HFF-Myc (cell line): Measurements from ENCODE around the gene PAK2.
"Not testable (repeated sequence)": the region's sequence is repeated elsewhere in the genome, so short reads cannot be mapped to it uniquely, and the experiment has no call there.

Source experiments
- DNase-seq: peaks from one replicate; pipeline ENCODE4 v3.0.0-alpha.2; 2011; ENCODE audit warnings: low read depth; ENCODE audit errors: extremely low read depth
- H3K4me3 ChIP-seq: replicated peaks from 2 replicates; pipeline ENCODE4 v1.5.1; 2011; ENCODE audit warnings: low read depth, mild to moderate bottlenecking, control low read depth, low read length
- TF ChIP-seq, protein P1 (sequence below): IDR thresholded peaks from 2 replicates; pipeline ENCODE4 v1.5.1; 2012; ENCODE audit warnings: mild to moderate bottlenecking, low read depth, low read length, control low read depth; ENCODE audit errors: missing control alignments

Gene PAK2

DNA sequence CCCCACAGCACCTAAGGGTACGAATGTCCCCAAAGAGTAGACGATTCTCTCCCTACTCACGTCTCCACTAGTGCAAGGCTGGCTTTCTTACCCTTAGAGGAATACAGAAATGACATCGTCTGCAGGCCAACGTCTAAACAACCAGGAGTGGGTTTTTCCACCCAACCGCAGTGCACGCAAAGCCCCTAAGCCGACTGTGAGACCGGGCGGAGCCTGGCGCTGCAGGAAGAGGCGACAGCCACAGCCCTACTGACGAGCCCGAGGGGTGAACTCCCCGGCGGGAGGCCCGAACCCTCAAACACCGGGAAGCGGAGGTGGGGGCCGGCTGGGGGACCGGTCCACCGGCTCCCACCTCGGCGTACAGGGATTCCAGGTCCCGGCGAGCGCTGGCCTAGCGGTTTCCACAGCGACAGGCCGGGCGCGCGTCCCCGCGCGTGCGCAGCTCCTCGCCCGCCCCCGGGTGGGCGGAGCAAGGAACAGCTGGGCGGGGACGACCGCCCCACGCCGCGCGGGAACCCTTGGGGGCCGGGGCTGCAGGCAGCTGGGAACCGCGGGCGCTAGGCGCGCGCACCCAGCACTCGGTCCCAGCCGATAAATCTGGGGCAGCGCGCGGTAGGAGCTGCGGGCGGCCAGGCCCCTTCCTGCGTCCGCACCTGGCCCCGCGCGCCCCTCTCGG, 27.7 kb upstream of the PAK2 start, which contains the start of the genes CEP19 and PIGX:
Gene CEP19, minus strand, starts transcription at position 413 of the 676 bp plus-strand sequence. CDS start 3,593 bp downstream, outside the sequence.
Gene PIGX, plus strand, starts transcription at position 540 of the 676 bp plus-strand sequence.
- H3K4me3 ChIP-seq: peak within 1 kb of the TSS; percentile 57
- TF ChIP-seq, protein P1, sequence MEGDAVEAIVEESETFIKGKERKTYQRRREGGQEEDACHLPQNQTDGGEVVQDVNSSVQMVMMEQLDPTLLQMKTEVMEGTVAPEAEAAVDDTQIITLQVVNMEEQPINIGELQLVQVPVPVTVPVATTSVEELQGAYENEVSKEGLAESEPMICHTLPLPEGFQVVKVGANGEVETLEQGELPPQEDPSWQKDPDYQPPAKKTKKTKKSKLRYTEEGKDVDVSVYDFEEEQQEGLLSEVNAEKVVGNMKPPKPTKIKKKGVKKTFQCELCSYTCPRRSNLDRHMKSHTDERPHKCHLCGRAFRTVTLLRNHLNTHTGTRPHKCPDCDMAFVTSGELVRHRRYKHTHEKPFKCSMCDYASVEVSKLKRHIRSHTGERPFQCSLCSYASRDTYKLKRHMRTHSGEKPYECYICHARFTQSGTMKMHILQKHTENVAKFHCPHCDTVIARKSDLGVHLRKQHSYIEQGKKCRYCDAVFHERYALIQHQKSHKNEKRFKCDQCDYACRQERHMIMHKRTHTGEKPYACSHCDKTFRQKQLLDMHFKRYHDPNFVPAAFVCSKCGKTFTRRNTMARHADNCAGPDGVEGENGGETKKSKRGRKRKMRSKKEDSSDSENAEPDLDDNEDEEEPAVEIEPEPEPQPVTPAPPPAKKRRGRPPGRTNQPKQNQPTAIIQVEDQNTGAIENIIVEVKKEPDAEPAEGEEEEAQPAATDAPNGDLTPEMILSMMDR: no peak
- peak; percentile 30 for DNase-seq

DNA sequence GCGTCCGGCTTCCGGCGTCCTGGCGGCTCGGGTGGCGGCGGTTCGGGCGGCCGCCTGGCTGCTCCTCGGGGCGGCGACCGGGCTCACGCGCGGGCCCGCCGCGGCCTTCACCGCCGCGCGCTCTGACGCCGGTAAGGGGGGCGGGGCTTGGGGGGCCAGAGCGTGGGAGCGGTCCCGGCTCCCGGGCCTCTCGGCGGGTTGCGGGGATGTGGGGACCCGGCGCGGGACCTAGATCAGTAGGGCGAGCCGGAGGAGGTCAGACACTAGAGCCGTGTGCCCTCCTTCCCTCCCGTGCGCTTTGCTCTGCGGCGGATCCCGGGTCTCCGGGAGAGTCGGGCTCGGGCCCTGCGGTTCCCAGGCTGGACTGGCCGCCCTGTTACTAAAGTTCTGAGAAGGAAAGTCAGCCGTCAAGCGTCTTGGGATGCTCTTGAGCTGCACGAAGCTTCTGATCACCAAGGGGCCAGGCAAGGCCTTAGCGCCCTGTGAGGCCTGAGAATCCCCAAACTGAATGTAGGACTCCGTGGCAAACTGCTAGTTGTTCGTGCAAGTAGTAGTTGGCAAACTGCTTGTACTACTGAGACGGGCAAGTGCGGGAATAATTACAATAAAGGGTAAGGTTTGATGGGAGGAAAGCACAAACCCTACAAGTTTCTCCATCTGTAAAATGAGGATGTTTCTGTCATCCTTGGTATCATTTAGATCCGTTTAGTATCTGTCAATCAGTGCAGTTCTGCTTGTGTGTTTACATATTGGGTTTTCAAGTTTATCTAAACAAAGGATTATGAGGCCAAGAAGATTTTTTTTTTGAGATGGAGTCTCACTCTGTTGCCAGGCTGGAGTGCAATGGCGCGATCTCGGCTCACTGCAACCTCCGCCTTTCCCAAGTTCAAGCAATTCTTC, 26.9 kb upstream of the PAK2 start:
- H3K4me3 ChIP-seq: peak overlapping the region; percentile 57
- DNase-seq: peak; percentile 9
- TF ChIP-seq, protein P1: no peak

DNA sequence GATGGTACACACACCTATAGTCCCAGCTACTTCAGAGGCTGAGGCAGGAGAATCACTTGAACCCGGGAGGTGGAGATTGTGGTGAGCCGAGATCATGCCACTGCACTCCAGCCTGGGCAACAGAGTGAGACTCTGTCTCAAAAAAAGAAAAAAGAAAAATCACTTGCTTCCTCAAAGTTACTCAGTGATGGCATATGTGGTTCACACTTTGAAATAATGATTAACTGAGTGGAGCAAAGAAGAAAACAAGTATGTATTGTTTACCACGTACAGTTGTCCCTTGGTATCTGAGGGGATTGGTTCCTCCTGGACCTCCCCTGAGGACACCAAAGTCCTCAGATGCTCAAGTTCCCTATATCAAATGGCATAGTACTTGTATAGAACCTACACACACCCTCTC, 22.5 kb upstream of the PAK2 start:
- not testable (repeated sequence) for H3K4me3 ChIP-seq, DNase-seq

DNA sequence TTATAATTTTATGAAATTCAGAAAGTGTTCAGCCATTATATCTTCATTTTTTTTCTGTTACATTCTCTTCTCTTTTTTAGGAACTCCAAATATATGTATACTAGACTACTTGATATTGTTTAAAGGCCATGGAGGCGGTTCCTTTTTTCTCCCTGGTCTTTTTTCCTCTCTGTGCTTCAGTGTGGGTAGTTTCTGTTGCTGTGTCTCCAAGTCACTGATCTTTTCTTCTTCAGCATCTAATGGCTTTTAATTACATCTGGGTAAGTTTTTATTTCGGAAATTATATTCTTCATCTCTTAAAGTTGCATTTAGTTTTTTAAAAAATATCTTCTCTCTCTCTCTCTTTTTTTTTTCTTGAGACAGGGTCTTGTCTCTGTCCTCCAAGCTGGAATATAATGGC, 18.6 kb upstream of the PAK2 start:
- no peak for DNase-seq
- H3K4me3 ChIP-seq: no peak overlapping the region
- TF ChIP-seq, protein P1: no peak

DNA sequence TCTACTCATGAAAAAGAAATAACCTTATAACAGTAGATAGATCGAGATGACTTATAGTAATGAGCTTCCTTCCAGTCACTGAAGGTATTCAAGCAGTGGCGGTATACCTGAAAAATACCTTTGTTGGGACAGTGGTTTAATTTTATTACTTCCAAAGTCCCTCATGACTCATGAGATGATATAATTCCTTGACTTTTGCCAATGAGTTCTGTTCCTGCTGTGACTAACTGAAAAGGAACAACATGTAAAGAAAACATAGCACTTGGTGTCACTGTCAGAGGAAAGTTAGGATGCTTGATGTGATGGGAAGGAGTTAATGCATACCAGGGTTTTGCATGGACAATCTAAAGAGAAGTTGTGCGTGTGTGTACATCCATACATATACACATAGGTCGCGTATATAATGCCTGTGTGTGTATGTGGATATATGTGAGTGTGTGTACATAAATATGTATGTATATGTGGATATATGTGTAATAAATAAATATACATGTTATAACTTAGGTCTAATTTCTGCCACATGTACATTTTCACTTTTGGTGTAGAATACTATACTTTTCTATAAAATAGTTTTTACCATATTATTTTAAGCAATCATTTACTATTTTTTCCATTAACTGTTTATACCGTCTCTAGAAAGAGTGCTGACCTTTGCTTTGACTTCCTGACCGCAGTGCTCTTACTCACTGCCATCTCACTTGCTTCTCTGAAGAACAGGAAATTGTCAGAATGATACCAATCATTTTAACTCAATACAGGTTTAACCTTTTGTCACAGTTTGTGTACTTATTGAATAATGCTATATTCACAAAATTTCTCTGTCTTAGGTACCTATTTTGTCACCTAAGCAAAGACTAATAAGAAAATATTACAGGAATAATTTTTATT, 12.6 kb upstream of the PAK2 start:
- DNase-seq: no peak
- H3K4me3 ChIP-seq: no peak overlapping the region
- TF ChIP-seq, protein P1: no peak

DNA sequence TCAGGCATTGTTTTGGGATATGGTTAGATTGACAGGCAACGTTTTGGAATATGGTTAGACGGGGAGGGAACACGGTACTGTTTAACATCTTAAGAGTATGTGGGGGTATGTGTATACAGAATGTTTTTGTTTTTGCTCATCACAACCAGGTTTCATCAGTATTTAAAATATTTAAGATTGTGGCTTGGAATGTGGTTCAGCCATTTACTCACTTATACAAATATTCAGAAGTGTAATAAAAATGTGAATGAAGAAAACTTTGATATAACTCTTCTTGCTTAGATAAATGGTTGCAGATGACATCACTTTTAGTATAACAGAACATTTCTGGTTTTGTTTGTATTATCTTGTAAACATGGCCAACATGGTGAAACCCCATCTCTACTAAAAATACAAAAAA, 3.9 kb upstream of the PAK2 start:
- no peak for DNase-seq
- no peak overlapping the region for H3K4me3 ChIP-seq

More for the DNA sequence above, 3.9 kb upstream of the PAK2 start:
- TF ChIP-seq, protein P1: no peak
